GM21447 (cell line): ENCODE results near the gene SDK2.
"Not testable (repeated sequence)": the region's sequence is repeated elsewhere in the genome, so short reads cannot be mapped to it uniquely, and the experiment has no call there.

ENCODE experiments used
- ATAC-seq: cut with Tn5 transposase; IDR thresholded peaks from one replicate; pipeline ENCODE4 v1.9.1; 2021; ENCODE audit not compliant: unreplicated experiment

The SDK2 gene

DNA sequence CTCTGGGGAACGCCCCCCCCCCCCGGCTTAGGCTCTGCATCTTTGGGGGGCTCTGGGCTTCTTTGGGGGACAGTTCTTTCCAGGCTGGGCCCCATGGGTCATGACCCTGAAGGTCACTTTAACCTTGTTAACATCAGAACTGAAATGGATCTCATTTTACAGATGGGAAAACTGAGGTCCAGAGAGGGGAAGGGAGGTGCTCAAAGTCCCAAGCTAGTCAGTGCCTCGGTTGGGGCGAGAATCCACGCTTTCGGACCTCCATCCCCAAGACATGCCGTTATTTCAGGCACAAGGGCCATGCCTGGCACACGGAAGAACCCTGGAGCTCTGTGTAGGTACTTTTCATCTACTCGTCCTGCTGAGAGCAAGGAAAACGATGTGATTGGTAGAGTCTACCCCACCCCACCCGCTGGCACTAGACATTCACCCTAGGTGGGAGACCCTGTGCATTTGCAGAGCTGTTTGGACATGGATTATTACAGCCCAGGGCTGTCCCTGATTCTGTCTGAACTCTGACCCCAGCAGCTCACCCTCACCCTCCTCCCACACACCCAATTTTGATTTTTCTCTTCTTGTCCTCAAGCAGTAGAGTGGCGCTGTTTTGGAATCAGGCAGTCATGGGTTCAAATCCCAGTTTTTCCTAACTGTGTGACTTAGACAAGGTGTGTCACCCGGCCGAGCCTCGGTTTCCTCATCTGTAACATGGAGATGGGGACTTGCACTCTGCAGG, 177.4 kb downstream of the SDK2 start:
- ATAC-seq: no peak

DNA sequence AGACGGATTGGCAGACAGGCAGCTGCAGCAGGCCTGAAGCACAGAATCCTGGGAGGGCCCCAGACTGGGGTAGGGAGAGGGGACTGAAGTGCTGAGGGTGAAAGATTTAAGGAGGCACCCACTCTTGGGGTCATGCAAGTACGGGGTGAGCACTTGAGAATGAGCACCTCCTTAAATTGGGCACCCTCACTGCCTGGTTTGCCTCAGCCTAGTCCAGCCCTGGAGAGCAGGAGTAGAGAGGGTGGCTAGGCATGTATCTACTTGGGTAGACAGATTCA, 178.4 kb downstream of the SDK2 start:
- ATAC-seq: no peak

DNA sequence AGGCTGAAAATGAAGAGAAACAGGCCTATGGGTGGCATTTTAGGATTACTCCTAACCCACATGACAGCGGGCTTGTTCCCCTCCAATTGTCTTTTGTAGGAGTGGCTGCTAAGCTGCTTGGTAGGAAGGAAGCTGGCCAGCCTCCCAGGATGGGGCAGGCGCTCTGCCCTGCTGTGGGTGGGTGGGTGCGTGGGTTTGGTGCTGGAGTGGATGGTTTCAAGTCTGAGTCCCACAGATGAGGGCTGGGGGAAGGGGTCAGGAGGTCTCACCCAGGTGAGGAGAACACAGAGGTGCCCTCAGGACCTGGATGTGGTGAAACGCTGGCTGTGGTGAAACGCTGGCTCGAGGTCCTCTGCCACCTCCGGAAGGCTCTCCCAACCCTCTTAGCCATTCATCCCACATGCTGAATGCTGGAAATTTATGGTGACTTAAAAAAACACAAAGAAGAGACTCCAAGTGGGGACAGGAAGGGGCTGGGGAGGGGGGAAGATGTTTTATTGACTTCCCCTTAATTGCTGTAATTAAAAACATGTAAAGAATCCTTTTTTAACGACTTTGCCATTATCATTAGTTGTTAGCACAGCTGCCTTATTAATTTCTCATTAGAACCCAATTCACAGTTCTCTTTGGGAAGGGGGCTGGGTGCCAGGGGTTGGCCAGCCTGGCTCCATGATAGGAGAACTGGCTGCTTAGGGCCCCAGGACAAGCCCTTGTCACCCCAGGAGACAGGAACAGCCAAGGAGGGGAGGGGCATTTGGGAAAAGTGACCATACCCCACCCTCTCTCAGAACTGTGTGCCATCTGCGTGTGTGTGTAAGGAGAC, 178.9 kb downstream of the SDK2 start:
- ATAC-seq: no peak

DNA sequence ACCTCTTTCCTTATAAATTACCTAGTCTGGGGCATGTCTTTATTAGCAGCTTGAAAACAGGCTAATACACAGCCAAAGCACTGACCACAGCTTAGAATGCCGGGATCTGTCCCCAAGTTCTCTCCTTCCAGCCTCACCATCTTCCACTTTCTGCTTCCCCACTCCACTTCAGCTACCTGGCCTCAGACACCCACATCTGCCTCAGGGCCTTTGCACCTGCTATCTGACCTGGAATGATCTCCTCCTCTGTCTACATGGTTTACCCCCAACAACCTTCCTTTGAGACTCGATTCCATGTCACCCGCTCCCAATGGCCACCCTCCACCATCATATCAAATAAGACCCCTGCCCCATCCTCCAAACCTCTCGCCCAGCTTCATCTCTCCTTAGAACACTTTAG, 179.8 kb downstream of the SDK2 start:
- no peak for ATAC-seq

DNA sequence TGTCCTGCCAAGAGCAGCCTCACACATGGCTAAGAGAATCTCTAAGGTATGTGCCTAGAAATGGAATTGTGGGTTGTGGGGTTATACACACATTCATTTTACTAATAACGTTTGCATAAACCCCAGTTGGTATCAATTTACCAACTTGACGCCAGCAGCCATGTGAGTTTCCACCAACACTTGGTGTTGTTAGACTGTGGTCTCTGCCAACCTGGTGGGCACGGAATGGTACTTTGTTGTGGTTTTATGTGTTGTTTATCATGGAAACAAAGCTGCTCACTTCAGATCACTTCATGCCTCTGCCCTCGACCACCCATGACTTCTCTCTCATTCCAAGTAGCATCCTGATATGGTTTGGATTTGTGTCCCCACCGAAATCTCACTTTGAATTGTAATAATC, 180.4 kb downstream of the SDK2 start:
- no peak for ATAC-seq

DNA sequence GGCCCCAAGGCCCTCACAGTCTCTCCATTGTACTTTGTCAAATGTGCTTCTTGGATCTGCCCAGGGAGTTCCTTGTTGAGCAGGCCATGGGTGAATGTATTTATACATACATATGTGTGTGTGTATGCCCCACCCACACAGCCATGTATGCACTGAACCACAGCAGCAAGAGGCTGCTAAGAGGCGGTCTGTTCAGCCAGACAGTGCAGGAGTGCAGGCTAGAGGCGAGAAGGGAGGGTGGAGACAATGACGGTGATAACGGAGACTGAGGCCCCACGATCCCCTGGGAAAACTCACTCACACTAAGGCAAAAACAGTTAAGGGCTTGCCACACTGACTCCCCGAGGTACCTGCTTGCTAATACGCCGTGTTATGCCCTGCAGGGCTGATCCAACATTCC, 181.4 kb downstream of the SDK2 start:
- ATAC-seq: no peak

DNA sequence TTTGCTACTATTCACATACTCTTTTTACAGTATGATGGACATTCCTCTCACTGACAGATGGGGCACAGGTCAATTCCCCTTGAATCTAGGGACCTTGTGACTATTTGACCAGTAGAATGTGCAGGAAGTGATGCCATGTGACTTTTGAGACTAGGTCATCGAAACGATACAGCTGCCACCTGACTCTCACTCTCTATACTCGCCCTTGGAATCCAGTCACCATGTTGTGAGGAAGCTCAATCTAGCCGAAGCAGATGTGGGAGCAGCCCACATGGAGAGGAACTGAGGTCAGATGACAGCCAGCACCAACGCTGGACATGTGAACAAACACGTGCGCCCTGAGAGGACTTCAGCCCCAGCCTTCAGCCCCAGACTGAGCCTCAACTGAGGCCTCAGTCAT, 184.3 kb downstream of the SDK2 start:
- ATAC-seq: no peak

DNA sequence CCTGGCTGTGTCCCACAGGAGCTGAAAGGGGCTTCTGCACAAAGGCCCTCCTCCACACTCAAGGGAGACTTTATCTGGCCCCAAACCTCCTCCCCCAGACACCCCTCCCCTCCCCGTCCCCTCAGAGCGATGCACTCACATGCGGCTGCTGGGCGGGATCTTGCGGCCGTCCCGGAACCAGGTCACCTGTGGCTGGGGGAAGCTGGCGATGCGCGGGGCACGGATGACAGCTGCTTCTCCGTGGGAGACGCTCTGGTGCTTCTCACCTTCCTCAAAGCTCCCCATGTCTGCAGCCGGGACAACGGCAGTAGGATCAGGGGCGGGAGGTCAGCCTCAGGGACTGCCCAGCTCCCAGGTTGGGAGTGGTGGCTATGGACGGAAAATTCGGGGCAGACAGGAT, 188.5 kb downstream of the SDK2 start:
- ATAC-seq: no peak

DNA sequence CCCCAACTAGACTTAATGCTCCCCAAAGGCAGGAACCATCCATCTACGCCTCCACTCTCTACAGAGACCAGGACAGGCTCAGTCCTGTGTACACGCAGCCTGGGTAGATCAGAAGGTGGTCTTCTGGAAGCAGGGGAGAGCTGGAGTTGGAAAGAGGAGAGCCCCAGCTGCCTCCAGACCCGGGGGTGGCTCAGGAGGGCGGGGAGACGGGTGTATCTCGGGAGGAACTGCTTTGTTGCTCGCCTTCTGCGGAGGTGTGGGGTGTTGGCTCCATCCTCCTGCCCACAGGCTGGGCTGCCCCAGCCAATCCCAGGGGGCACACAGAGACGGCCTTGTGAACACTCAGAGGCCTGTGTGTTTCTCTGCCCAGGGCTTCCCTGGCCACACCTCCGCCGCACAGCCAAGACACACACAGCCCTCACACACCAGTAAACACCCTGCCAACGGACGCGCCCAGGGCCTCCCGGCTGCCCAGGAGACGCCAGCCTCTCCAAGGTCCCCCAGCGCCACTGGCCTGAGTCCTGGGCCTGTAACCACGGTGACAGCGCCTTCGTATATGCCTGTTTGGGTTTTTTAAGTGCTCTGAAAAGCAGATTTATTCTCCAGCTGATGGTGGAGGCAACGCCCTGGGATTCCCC, 189.1 kb downstream of the SDK2 start:
- ATAC-seq: no peak

DNA sequence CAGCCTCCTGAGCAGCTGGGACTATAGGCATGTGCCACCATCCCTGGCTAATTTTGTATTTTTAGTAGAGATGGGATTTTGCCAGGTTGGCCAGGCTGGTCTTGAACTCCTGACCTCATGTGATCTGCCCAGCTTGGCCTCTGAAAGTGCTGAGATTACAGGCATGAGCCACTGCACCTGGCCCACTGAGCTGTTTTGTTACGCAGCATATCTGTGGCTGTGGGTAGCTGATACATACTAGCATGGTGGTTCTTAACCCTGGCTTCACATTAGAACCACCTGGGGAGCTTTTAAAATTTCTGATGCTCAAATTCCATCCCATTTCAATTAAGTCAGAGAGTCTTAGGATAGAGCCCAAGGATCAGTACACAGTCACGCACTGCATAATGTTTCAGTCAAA, 190.8 kb downstream of the SDK2 start:
- not testable (repeated sequence) for ATAC-seq

DNA sequence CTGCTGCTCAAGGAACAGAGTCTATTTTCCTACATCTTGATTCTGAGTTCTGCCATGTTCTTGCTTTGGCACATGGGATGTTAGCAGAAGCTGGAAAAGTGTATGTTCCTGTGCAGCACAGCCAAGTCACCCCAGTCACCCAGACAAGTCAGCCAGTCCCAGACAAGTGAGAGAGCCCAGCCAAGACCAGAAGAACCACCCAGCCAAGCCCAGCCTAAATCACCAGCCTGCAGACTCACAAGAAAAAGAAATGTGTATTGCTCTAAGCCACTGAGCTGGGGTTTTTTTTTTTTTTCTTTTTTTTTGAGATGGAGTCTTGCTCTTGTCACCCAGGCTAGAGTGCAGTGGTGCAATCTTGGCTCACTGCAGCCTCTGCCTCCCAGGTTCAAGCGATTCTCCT, 191.2 kb downstream of the SDK2 start:
- no peak for ATAC-seq

DNA sequence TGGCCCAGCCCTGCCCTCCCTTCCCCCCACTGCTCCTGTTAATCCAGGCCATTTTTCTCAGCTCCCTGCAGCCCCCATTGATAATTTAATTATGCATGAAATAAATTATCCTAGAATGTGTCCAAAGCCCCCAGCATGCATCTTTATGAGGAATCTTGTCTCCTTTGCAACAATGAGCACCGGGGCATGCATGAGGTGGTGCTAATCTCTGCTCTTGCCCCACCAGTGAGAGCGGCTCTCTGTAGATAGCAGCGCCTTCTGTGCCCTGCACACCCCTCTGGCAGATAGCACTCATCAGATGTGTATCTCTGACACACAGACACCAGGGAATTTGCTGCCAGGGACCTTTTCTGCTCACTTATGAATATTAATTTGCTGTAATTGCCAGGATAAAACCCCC, 192.2 kb downstream of the SDK2 start:
- ATAC-seq: no peak

DNA sequence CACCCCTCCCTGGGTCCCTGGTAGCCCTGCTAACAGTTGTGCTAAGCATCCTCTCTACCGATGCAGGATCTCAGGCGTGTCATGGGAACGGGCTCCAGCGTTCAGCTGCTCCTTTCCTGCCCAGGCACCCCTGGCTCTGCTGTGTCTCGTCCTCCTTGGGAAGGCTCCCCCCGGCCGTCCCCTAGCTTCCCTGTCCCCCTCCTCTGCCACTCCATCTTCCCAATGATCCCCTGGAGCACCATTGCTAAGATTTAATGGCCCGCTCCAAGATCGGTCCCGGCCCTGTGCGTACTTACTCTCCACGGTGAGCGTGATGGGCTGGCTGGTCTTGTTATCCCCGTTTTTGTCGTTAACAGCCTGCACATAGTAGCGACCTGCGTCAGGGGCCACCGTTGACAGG, 196.9 kb downstream of the SDK2 start:
- no peak for ATAC-seq

DNA sequence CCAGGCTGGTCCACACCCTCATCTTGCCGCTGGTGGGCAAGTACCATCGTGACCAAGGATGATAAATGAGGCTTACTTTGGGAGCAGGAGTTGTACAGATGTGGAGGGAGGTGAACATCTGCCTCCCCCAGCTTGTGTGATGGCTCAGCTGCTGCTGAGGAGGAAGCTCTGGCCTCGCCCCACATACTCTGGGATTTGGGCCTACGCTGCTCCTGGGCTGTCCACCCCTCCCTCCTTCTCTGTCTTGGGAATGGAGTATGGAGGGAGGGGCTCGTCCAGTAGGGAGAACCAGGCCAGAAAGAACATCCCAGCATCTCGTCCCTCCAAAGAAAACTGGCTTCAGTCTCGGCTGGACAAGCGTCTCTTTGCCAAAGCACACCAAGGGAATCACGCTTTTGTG, 197.6 kb downstream of the SDK2 start:
- ATAC-seq: no peak

DNA sequence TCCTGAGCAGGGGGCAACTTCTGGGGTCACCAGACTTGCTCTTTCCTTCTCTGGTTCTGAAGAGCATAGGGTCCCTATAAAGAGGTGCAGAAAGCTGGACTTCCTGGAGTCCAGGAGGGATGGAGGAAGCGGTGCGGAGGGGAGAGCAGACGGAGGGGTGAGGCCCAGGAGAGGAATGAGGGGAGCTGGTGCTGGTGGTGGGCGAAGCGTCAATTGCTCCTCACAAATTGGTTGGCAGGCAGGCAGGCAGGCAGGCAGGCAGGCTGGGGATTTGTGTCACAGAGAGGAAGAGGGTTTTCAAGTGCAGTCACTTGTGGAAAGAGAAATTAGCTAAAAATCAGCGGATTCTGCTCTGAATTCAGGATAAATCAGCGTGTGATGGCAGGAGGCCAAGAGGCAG, 198.8 kb downstream of the SDK2 start:
- no peak for ATAC-seq

DNA sequence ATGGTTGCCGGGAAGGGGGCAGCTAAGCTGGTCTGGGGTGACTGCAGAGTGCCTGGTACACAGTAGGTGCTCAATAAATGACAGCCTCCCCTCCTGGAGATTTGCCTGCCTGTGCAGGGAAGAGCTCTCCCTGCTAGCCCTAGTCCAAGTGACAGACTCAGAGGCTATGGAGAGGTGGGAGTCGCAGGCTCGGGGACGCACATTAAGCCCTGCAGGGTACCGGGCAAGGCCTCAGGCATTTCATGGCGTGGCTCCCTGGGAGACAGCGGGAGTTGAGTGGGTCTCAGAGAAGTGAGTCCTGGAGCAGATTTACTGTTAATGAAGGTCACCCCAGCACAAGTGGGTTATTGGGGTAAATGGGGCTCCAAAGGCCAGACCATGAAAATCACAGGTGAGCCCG, 200.2 kb downstream of the SDK2 start:
- ATAC-seq: no peak

DNA sequence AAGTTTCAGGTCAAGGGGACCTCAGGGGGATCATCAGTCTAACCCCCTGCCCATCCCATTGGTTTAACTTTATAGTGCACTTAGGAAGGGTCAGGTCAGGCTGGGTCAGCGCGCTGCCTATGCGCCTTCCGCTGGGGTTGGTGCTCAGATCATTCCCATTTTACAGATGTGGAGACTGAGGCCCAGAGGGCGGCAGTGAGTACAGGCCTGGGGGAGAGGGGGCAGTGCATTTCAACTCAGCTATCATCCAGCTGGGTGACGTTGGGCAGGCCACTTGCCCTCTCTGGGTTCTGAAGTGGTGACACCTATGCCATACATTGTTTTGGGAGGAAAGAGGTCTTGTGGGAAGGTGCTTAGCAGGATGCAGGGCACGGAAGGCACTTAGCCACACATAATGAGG, 204.6 kb downstream of the SDK2 start:
- ATAC-seq: no peak

DNA sequence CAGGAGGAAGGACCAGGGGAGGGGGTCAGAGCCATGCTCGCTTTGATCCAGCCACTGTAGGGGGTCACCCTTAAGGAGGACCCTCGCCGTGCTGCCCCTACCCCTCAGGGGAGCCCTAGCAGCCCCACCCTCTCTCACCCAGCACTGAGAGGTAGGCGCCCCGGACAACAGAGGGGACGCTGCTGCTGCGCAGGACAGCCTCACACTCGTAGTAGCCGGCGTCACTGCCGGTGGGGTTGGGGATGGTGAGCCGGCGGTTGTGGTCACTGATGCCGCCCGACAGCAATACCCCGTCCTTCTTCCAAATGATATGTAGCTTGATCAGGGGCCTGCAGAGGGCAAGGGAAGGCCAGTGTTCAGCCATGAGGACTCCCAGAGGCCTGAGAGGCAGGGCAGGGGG, 206.4 kb downstream of the SDK2 start:
- no peak for ATAC-seq

DNA sequence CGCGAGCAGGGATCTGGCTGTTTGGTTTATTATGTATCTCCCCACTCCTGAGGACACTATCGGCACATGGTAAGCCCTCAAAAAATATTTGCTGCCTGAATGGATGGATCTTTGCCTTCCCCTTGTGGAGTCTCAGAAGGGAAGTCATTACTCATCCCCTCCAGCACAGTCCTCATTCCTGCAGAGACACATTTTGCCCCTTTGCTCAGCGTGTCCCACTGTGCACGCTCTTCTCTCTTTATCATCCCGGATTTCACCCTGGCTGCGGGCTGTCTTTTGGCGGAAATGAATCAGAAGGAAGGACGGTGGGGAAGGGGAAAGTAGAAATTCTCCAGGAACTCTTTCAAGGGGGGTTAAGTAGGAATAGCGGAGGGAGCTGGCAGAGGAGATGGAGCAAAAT, 207.3 kb downstream of the SDK2 start:
- no peak for ATAC-seq

DNA sequence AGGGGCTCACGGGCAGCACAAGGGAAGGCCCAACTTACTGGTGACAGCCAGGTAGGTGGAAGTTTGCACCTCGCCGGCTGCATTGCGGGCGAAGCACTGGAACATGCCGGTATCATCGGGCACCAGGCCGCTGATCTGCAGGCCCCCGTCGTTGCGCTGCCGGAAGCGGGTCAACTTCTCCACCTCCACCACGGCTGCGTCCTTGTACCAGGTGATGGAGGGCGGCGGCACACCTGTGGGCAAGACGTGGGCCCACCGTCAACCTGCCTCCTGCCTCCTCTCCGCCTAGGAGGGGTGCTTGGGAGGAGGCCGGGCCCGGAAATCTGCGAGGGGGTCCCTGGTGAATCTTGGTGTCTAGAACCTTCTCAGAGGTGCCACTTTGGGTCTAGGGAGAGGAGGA, 208.8 kb downstream of the SDK2 start:
- ATAC-seq: no peak

DNA sequence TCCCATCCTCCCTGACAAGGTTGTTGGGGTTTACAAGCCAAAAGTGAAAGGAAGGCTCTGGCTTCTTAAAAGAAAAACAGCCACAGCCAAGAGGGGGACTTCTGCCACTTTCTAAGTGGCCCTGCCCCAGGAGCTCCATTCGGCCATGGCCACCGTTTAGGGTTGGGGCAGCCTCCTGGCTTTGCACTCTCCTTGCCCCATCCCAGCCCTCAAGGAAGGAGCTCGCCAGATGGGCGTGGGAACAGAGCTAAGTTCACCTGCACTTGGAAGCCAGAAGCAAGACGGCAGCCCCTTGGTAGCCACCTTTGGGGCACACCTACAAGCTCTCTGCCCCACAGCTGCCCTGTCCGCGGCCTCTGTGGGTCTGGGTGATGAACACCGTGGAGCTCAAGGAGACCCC, 210.1 kb downstream of the SDK2 start:
- no peak for ATAC-seq

DNA sequence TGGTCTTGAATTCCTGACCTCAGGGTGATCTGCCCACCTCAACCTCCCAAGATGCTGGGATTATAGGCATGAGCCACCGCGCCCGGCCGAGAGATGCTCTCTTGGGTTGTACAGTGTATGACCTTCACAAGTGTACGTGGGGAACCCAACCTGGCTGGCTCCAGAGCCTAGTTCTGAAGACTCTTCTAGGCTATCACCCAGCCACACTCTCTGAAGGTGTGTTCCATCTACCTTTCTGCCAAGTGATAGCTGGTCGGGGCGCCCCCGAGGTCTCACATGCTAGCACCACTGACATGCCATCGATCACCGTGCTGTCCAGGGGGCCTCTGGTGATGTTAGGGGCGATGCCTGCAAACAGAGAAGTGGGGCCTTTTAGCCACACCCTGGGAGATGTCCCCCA, 210.7 kb downstream of the SDK2 start:
- ATAC-seq: no peak
